K562 (cell line): ENCODE measurements around the gene DCAF10. TPM values are rescaled to one million over a fixed set of nuclear protein-coding genes. Genes with fewer than 3 reads are reported as not detected.

Experiments
- ATF6 ChIP-seq: sonication (generic); formaldehyde crosslinking; IDR thresholded peaks from 2 replicates; pipeline ENCODE4 v1.4.0; 2020; ENCODE audit warnings: mild to moderate bottlenecking, missing genetic modification reagents
- BRD9 ChIP-seq: fragments of 450-650 bp; IDR thresholded peaks from 2 replicates; pipeline ENCODE4 v1.6.1; 2018; ENCODE audit warnings: low read depth; ENCODE audit not compliant: partially characterized antibody
- CC2D1A ChIP-seq: fragments of 450-650 bp; IDR thresholded peaks from 2 replicates; pipeline ENCODE4 v1.6.1; 2017; ENCODE audit warnings: mild to moderate bottlenecking
- DEAF1 ChIP-seq: fragments of 450-650 bp; formaldehyde crosslinking; IDR thresholded peaks from 2 replicates; pipeline ENCODE4 v1.4.0; 2020; ENCODE audit warnings: mild to moderate bottlenecking, moderate library complexity
- EHMT2 ChIP-seq: fragments of 450-650 bp; IDR thresholded peaks from 2 replicates; pipeline ENCODE4 v1.6.1; 2018; ENCODE audit warnings: antibody characterized with exemption
- GTF2B ChIP-seq: IDR thresholded peaks from 2 replicates; pipeline ENCODE4 v1.6.1; 2011; ENCODE audit not compliant: insufficient read length; ENCODE audit errors: extremely low read depth
- HDAC1 ChIP-seq, 2 experiments: fragments of 450-650 bp; IDR thresholded peaks; 2 replicates each; pipeline ENCODE4 v1.6.1; 2016 to 2017; ENCODE audit warnings: inconsistent platforms in 1 of 2, mild to moderate bottlenecking in 1 of 2, moderate library complexity in 1 of 2
- HDGF ChIP-seq: fragments of 450-650 bp; IDR thresholded peaks from 2 replicates; pipeline ENCODE4 v1.6.1; 2016
- HES1 ChIP-seq: fragments of 450-650 bp; IDR thresholded peaks from 2 replicates; pipeline ENCODE4 v1.6.1; 2016; ENCODE audit warnings: low read depth, mild to moderate bottlenecking, moderate library complexity
- HMG20A ChIP-seq: fragments of 450-650 bp; formaldehyde crosslinking; conservative IDR thresholded peaks from 2 replicates; pipeline ENCODE4 v1.4.0; 2020; ENCODE audit warnings: mild to moderate bottlenecking, mixed read lengths
- MAFF ChIP-seq: IDR thresholded peaks from 2 replicates; pipeline ENCODE4 v1.6.1; 2012; ENCODE audit warnings: low read length, improper control_type of control experiment
- MAFG ChIP-seq: fragments of 450-650 bp; conservative IDR thresholded peaks from 2 replicates; pipeline ENCODE4 v1.6.1; 2016; ENCODE audit warnings: missing genetic modification characterization, missing compliant biosample characterization
- MYC ChIP-seq, 2 experiments: fragments of 250-450 bp in 1 of 2; sonication (Bioruptor Pico) in 1 of 2; IDR thresholded peaks; 2 replicates each; pipeline versions ENCODE4 v1.5.1 to v1.6.1; 2012 to 2021; ENCODE audit warnings: low read depth in 2 of 2, borderline replicate concordance in 1 of 2, improper control_type of control experiment in 1 of 2, low read length in 1 of 2, mild to moderate bottlenecking in 1 of 2, moderate library complexity in 1 of 2
- NCOR1 ChIP-seq: fragments of 450-650 bp; IDR thresholded peaks from 2 replicates; pipeline ENCODE4 v1.6.1; 2016; ENCODE audit warnings: mild to moderate bottlenecking, moderate library complexity
- SNIP1 ChIP-seq: fragments of 450-650 bp; IDR thresholded peaks from 2 replicates; pipeline ENCODE4 v1.7.1; 2017; ENCODE audit warnings: low read depth, mild to moderate bottlenecking
- USF1 ChIP-seq: sonication (generic); formaldehyde crosslinking; IDR thresholded peaks from 2 replicates; pipeline ENCODE4 v1.9.0; 2022; ENCODE audit warnings: mild to moderate bottlenecking, missing genetic modification reagents
- YY1 ChIP-seq, 3 experiments: IDR thresholded peaks; 2 replicates each; pipeline ENCODE4 v1.6.1; 2011; ENCODE audit warnings: low read length in 2 of 3, mild to moderate bottlenecking in 2 of 3, moderate library complexity in 2 of 3, borderline replicate concordance in 1 of 3, control low read depth in 1 of 3, low read depth in 1 of 3; ENCODE audit not compliant: insufficient read depth in 3 of 3, insufficient replicate concordance in 2 of 3, control insufficient read depth in 1 of 3, insufficient read length in 1 of 3; ENCODE audit errors: extremely low read depth in 1 of 3
- ZFP91 ChIP-seq: sonication (generic); formaldehyde crosslinking; IDR thresholded peaks from 2 replicates; pipeline ENCODE4 v1.8.0; 2022; ENCODE audit warnings: mild to moderate bottlenecking, missing genetic modification reagents
- ZNF384 ChIP-seq: IDR thresholded peaks from 2 replicates; pipeline ENCODE4 v1.6.1; 2012; ENCODE audit warnings: low read depth, low read length, improper control_type of control experiment
- ZNF766 ChIP-seq: fragments of 200-800 bp; sonication (Bioruptor generic); conservative IDR thresholded peaks from 2 replicates; pipeline ENCODE4 v1.6.1; 2016; ENCODE audit warnings: missing genetic modification characterization, missing compliant biosample characterization
- polyA plus RNA-seq, 8 experiments: library from polyadenylated mRNA; depleted of rRNA in 4 of 8; stranded (reverse) in 5 of 8; unstranded in 3 of 8; fragments of >200 nt; fragmentation: Nextera tagmentation in 2 of 8; fragmentation: Illumina TruSeq in 1 of 8; extraction: Ambion mirVana in 2 of 8; extraction: Trizol in 1 of 8; gene quantifications; 2 replicates each; pipeline versions ENCODE4 v1.2.1 to v1.2.3, GENCODE V29; 2011 to 2014; ENCODE audit warnings: inconsistent platforms in 1 of 8, missing spikeins in 1 of 8
- total RNA-seq, 7 experiments: library from RNA; depleted of rRNA in 6 of 7; stranded (reverse); fragments of >200 nt in 6 of 7; fragmentation: Illumina TruSeq in 2 of 7; extraction: Trizol in 2 of 7; gene quantifications; 2 replicates each; pipeline versions ENCODE4 v1.2.1 to v1.2.3, GENCODE V29; 2011 to 2021; ENCODE audit warnings: low replicate concordance in 1 of 7

Gene DCAF10
- total and polyA plus RNA-seq, 9 of the 15 experiments (the other 6 are each of a cell fraction or from before 2014, with no cell fraction given) = 6.8 to 40.1 (median 16.9) TPM

GRCh38 chr9:37769306-37769705, 31.3 kb upstream of the DCAF10 start (continued):
- 0 out of 2 replicates have a peak, but pooled peaks have one; percentile 32 for TF ChIP-seq ZNF766 (CRISPR knock-in tag)
- no peak for TF ChIP-seq HES1
- peak; percentile 44 for TF ChIP-seq BRD9
- no peak for TF ChIP-seq HDGF
- TF ChIP-seq YY1 (IDR thresholded peaks at IDR 0.05; ENCODE audit: borderline replicate concordance in 1 of 3, control insufficient read depth in 1 of 3, extremely low read depth in 1 of 3, insufficient read depth in 3 of 3, insufficient read length in 1 of 3, insufficient replicate concordance in 2 of 3, low read depth in 1 of 3, low read length in 2 of 3) = no peak
- 0 out of 2 replicates have a peak, but pooled peaks have one; percentile 42 for TF ChIP-seq MYC (IDR thresholded peaks at IDR 0.05; ENCODE audit: low read depth, low read length)
- TF ChIP-seq MYC (CRISPR knock-in tag; IDR thresholded peaks at IDR 0.05; ENCODE audit: borderline replicate concordance, low read depth) = no peak
- TF ChIP-seq ZNF384 = peak; percentile 86
- TF ChIP-seq NCOR1 = peak; percentile 60; the same call in 1 of the 2 replicates
- no peak for TF ChIP-seq ZFP91 (CRISPR knock-in tag)
- TF ChIP-seq ATF6 (CRISPR knock-in tag) = peak; percentile 87; the same call in 1 of the 2 replicates
- no peak for TF ChIP-seq SNIP1
- no peak for TF ChIP-seq MAFF
- peak; percentile 63; the same call in 1 of the 2 replicates for TF ChIP-seq EHMT2
- TF ChIP-seq MAFG (tag) = 0 out of 2 replicates have a peak, but pooled peaks have one; percentile 3
- no peak for TF ChIP-seq GTF2B
- TF ChIP-seq HDAC1 (IDR thresholded peaks at IDR 0.05) = peak in 1 of 2 experiments; percentile 72; a peak in 2 of 4 replicates
- no peak for TF ChIP-seq DEAF1
- TF ChIP-seq CC2D1A = no peak
- peak; percentile 35; the same call in 1 of the 2 replicates for TF ChIP-seq USF1 (CRISPR knock-in tag)
- no peak for TF ChIP-seq HMG20A
